ENCODE measurements around the gene GSPT2. TPM values are rescaled to one million over a fixed set of nuclear protein-coding genes. Genes with fewer than 3 reads are reported as not detected.
"Not testable (repeated sequence)": the region's sequence is repeated elsewhere in the genome, so short reads cannot be mapped to it uniquely, and the experiment has no call there.

The GSPT2 gene
- polyA plus RNA-seq (2011; rRNA removed) (2.6 and 4.7 TPM in 2 replicates), polyA minus RNA-seq (2011; rRNA and poly(A)+ RNA removed) (1.5 and 2.0 TPM in 2 replicates)

DNA sequence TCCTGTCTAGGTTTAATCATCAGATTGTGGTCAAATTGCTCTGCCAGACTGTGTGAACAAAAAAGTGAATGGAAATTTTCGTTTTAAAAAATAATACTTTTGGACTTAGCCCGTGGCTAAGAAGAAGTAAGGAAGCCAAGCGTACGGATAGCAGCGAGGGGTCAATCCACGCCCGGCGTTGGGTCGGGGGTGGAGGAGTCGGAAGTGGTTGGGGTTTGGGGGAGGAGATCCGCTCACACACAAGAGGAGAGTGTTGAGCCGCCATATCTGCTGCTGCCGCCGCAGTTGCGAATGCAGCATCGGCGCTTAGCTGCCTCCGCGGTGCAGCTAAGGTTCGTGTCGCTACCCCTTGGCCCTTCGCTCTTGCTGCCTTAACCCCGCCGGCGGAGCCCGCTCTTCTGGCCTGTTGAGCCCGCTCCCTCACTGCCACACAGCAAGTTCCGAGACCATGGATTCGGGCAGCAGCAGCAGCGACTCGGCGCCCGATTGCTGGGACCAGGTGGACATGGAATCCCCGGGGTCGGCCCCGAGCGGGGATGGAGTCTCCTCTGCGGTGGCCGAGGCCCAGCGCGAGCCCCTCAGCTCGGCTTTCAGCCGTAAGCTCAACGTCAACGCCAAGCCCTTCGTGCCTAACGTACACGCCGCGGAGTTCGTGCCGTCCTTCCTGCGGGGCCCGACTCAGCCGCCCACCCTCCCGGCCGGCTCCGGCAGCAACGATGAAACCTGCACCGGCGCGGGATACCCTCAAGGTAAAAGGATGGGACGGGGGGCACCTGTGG is at the start of gene GSPT2:
Gene GSPT2 (plus strand): TSS at position 264 of the 779 bp plus-strand sequence. CDS start 185 bp downstream, at position 449.
- Histone ChIP-seq H3K36me3 (ENCODE audit: control insufficient read depth, insufficient read depth, low read length) (no peaks in the 10 kb centered on the region), H3K4me3 (ENCODE audit: low read depth, low read length) (peak within 1 kb of the TSS; percentile 73), H3K27me3 (ENCODE audit: control insufficient read depth, insufficient read depth, low read length) (no peaks in the 10 kb centered on the region; the same call in 1 of the 2 replicates)
- DNase-seq (ENCODE audit: low read depth) = peak; percentile 22
- TF ChIP-seq, protein P1, sequence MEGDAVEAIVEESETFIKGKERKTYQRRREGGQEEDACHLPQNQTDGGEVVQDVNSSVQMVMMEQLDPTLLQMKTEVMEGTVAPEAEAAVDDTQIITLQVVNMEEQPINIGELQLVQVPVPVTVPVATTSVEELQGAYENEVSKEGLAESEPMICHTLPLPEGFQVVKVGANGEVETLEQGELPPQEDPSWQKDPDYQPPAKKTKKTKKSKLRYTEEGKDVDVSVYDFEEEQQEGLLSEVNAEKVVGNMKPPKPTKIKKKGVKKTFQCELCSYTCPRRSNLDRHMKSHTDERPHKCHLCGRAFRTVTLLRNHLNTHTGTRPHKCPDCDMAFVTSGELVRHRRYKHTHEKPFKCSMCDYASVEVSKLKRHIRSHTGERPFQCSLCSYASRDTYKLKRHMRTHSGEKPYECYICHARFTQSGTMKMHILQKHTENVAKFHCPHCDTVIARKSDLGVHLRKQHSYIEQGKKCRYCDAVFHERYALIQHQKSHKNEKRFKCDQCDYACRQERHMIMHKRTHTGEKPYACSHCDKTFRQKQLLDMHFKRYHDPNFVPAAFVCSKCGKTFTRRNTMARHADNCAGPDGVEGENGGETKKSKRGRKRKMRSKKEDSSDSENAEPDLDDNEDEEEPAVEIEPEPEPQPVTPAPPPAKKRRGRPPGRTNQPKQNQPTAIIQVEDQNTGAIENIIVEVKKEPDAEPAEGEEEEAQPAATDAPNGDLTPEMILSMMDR (IDR thresholded peaks at IDR 0.05; ENCODE audit: insufficient read depth, low read depth, low read length) = no peak
- ChIA-PET CTCF (no interaction called here), POLR2A (no interaction called here)

DNA sequence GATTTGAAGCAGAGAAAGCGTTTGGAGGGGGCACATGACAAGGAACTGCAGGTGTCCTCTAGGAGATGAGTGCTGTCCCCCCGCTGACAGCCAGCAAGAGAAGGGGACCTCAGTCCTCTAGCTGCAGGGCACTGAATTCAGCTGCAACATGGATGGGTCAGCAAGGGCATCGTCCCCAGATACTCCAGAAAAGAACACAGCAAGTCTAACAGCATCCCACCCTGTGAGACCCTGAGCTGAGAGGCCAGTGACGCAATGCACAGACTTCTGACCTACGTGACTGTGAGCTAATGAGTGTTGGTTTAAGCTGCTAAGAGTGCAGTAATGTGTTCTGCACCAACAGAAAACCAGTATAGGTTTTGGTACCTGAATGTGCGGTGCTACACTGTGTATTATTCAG is 49.0 kb upstream of the GSPT2 start:
- Histone ChIP-seq H3K36me3 (ENCODE audit: control insufficient read depth, insufficient read depth, low read length) (no peaks in the 10 kb centered on the region), H3K4me3 (ENCODE audit: low read depth, low read length) (no peak overlapping the region), H3K27me3 (ENCODE audit: control insufficient read depth, insufficient read depth, low read length) (no peaks in the 10 kb centered on the region)
- CTCF ChIA-PET = no interaction called here
- POLR2A ChIA-PET = no interaction called here
- DNase-seq (ENCODE audit: low read depth) = no peak
- TF ChIP-seq, protein P1 (IDR thresholded peaks at IDR 0.05; ENCODE audit: insufficient read depth, low read depth, low read length) = no peak

DNA sequence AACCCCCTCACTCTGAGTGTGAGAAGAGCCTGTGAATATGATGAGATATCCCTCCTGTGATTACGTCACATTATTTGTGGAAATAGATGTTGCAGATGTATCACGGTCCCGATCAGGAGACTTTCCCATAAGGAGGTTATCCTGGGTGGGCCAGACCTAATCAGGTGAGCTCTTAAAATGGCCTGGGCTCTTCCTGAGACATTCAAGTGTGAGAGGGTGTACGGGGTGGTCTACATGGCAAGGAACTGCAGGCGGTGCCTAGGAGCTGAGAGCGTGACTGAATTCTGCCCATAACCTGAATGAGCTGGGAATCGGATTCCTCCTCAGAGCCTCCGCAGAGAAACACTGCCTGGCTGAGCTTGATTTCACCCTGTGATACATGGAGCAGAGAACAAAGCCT is 45.8 kb upstream of the GSPT2 start:
- CTCF ChIA-PET = no interaction called here
- no peak for DNase-seq (ENCODE audit: low read depth)
- TF ChIP-seq, protein P1 (IDR thresholded peaks at IDR 0.05; ENCODE audit: insufficient read depth, low read depth, low read length) = no peak
- H3K36me3 ChIP-seq (ENCODE audit: control insufficient read depth, insufficient read depth, low read length) = no peaks in the 10 kb centered on the region
- no peaks in the 10 kb centered on the region for H3K27me3 ChIP-seq (ENCODE audit: control insufficient read depth, insufficient read depth, low read length)
- POLR2A ChIA-PET = no interaction called here
- no peak overlapping the region for H3K4me3 ChIP-seq (ENCODE audit: low read depth, low read length)

DNA sequence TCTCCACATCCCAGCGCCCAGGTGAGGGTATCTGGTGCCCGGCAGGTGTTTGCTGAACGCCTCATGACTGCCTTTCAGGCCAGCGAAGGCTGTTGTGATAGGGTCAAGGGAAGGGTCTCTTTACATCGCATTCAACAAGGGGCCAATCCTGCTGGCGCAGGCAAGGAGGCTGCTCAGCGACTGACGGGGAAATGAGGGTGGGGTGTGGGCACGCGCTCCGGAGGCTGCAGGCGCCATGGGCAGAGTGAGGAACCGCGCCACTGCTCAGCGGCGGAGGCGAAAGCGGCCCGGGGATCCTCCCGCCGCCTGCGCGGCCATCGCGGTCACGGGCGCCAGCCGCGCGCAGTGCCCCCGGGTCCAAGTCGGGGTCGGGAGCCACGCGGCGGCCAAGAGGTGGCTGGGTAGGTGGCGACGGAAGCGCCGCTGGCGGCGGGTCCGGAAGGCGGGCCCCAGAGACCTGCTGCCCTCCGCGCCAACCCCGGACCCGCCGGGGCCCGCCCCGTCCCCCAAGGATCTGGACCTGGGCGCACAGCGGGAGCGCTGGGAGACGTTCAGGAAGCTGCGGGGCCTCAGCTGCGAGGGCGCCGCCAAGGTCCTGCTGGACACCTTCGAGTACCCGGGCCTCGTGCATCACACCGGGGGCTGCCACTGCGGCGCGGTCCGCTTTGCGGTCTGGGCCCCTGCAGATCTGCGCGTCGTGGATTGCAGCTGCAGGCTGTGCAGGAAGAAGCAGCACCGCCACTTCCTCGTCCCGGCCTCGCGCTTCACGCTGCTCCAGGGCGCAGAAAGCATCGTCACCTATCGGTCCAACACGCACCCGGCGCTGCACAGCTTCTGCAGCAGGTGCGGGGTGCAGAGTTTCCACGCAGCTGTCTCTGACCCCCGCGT is 32.7 kb upstream of the GSPT2 start, which contains the start of gene CENPVL1:
Gene CENPVL1 (plus strand): TSS at position 236 of the 888 bp plus-strand sequence. CDS start 0 bp downstream, at position 236.
- CTCF ChIA-PET; DNase-seq (ENCODE audit: low read depth); POLR2A ChIA-PET; H3K4me3 ChIP-seq (ENCODE audit: low read depth, low read length); H3K27me3 ChIP-seq (ENCODE audit: control insufficient read depth, insufficient read depth, low read length); H3K36me3 ChIP-seq (ENCODE audit: control insufficient read depth, insufficient read depth, low read length): not testable (repeated sequence)

DNA sequence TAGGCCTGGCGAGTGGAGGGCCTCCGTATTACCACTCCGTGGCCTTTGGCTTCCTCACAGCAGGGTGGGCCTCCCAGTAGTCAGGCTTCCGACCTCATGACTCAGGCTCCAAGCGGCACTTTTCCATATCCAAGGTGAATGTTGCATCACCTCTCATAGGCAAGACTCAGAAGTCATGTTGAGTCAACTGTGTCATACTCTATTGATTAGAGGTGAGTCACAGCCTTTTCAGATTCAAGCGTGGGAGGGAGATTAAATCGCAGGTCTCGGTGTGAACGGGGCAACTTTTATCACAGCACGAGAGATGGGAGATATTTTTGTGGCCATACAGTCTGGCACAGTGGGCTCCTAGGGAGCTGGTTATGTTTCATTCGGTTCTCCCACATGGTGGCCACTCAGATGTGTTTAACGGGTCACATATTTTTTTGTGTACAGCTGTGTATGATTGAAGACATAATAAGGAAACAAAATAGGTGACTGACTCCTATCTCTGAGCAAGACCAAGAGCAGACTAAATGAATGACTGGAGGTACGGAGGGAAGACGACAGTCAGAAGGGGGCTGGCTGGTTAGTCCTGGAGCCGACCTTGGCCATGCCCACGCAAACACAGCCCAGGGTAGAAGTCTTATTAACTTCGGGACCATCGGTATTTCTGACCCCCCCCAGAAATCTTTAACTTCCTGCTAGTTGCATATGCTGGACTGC is 30.1 kb upstream of the GSPT2 start:
- H3K4me3 ChIP-seq (ENCODE audit: low read depth, low read length); CTCF ChIA-PET; H3K36me3 ChIP-seq (ENCODE audit: control insufficient read depth, insufficient read depth, low read length); POLR2A ChIA-PET; H3K27me3 ChIP-seq (ENCODE audit: control insufficient read depth, insufficient read depth, low read length); DNase-seq (ENCODE audit: low read depth): not testable (repeated sequence)

DNA sequence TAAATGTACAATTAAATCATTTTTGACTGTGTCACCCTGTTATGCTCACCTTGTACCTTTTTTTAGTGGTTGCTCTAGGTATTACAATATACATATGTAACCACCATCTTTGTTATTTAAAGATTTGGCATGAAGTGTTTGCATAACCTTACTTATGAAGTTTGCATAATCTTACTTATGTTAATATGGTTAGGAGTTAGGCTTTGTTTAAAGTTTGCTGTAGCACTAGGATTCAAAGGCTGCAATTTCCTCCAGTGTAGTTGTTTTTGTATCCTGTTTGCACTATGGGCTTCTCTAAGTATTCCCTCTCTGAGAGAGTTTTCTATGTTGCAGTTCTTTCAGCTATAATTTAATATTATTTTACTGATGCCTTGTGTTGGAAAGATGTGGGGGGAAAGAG is 15.0 kb upstream of the GSPT2 start:
- ChIA-PET CTCF (no interaction called here), POLR2A (no interaction called here)
- H3K27me3 ChIP-seq (ENCODE audit: control insufficient read depth, insufficient read depth, low read length) = no peaks in the 10 kb centered on the region
- no peak overlapping the region for H3K4me3 ChIP-seq (ENCODE audit: low read depth, low read length)
- DNase-seq (ENCODE audit: low read depth) = no peak
- TF ChIP-seq, protein P1 (IDR thresholded peaks at IDR 0.05; ENCODE audit: insufficient read depth, low read depth, low read length) = no peak
- H3K36me3 ChIP-seq (ENCODE audit: control insufficient read depth, insufficient read depth, low read length) = no peaks in the 10 kb centered on the region
